Activated CD4-positive, CD25-positive, alpha-beta regulatory T cell treated with anti-CD3 and anti-CD28 coated beads, Interleukin-2, amount 50 U/mL, for 24 hours (primary cell): Measurements from ENCODE around the gene CNTNAP4.

Experiments used
- ATAC-seq, 2 donors: fragments of 150-1000 bp; cut with Tn5 transposase; one replicate each; pipeline ENCODE4 v1.10.0; 2021; ENCODE audit warnings: mild to moderate bottlenecking in 1 of 2, moderate library complexity in 1 of 2

Gene CNTNAP4

DNA sequence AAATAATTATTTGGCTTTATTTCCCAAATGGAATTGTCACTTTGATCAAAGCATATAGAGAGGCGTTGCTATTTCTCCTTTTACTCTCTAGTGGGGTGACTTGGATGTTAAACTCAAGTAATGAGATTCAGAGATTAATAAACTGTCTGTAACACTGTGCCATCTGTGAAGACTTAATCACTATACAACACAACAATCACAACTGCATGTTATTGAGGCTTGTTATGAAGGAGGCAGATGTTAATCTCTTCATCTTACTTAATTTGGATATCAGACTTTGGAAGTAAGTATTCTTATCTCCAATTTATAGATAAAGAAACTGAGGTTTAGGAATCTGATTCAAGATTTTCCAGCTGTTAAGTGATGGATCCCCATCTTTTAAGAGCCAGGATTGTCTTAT lies 132.5 kb downstream of the CNTNAP4 start:
- no peak for ATAC-seq

DNA sequence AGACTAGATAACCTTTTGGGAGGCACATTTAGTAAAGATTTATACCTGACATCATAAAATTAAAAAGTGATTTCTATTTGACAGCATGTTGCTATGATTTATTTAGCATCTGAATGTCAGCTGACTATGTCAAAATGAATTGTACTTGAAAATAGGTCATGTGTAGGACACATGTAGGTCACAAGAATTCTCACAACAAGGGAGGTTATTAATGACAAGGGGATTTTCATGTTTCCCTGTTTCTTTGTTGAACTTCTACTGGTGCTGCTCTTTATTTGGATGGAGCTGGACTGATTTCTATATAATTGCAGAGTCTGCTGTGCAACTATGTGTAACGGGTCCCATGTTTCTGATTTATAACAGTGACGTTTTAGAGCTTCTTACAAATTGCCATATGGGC lies 144.4 kb downstream of the CNTNAP4 start:
- ATAC-seq = no peak

DNA sequence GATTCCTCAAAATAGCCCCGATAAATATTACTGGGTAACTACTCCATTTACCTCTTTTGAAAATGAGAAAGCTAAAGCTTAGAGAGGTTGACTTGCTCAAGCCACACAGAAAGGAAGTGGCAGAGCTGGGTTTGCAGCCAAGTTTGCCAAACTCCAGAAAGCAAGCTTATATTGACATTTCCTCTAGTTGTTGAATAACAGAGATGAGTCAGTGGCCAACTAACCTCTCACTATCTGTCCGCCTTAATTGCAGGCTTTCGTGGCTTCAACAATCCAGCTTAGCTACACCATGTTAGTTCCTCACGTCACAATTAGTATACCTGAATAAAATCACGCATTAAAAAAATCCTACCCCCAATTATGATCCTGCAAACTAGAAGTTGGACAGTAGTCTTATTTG lies 151.7 kb downstream of the CNTNAP4 start:
- ATAC-seq = no peak

DNA sequence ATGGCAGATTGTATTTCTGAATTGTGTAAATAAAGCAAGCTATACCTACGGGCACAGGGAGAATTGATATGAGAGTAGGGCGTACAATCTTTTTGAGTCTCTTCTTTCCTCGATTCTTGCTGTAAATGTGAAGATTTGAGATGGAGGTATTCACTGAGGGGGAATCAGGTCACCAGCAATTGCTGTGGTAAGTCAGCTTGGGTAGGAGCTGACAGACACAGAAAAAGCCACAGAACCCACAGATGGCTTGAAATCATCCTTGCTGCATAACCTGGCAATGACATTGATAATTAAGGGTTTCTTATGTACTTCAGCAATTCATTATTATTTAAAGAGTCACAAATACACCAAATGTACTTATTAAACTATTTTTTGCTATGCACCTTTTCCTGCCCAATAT lies 164.2 kb downstream of the CNTNAP4 start:
- no peak for ATAC-seq

DNA sequence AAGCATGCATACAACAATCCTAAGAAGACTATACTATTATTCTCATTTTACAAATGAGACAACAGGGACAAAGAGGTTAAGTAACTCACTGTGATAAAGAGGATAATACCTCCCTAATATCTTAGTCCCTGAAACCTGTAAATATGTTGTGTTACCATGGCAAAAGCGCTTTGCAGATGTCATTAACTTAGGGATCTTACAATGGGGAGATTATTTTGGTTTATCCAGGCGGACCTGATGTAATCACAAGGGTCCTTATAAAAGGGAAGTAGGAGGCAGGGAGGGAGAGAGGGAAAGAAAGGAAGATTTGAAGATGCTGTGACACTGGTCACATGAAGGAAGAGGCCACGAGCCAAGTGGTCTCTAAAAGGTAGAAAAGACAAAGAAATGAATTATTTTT lies 164.7 kb downstream of the CNTNAP4 start:
- ATAC-seq = no peak

DNA sequence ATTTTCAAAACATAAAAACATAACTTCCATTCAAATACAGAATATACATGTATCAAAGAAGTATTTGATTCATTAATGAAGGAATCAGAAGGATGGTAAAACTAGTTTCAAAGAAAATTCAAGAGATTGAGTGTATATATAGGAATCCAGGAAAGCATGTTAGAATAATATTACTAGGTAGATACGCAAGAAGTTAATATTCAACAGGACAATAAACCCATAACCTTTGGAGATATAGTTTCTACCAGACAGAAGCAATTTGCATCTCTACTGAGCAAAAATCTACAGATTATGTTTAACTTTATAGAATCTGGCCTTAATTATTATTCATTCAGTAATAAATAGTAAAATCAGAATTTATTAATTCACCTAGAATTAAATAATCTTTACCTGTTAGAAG lies 166.8 kb downstream of the CNTNAP4 start:
- no peak for ATAC-seq

DNA sequence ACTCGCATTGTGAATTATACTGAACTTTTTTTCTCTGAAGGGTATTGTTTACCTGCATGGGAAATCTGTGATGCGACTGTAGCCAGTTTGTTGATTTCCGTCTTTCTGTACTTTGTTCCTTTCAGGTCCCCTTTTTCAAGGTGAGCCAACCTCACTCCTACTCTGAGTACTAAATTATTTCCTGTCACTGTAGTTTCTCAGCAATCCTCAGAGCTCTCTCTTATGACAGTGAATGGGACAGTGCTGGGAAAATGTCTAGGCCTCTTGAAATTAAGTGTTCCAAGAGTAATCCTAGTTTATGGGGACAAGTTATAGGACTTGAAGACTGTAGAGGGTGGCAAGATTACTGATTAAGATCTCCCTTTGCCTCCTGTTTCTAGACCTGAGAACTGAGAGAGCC lies 167.6 kb downstream of the CNTNAP4 start:
- ATAC-seq = no peak

DNA sequence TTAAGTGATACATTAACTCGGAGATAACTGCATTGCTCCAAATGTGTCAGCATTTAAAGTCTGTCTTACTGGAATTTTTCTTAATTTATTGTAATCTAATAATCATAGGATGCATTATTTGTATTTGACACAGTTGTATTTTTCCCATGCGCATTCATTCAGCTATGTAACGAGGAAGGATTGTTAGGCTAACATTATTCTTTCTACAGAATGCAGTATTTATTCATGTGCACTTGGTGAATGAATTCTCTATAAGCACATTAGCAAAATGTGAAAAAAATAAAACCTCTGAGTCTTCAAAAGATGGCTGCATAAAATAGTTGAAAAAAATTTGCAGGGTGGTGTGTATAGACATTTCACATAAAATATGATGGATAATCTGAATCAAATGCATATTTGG lies 168.6 kb downstream of the CNTNAP4 start:
- no peak for ATAC-seq

DNA sequence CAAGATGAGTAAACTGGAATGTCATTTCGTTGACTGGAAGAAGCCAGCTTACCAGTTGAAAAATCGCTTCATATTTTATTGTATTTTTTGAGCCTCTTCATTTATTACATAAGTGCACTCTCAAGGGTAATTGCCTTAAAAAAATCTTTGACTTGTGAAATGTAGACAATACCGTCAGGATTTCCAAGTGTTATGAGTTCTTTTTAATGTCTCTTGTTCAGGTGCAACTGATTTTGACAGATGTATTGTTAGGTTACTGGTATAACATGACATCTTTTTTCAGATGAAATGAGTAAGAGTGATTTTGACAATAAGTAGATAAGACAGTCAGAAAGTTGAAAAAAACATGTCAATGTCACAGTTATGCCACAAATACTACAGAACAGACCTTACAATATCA lies 169.1 kb downstream of the CNTNAP4 start:
- no peak for ATAC-seq

DNA sequence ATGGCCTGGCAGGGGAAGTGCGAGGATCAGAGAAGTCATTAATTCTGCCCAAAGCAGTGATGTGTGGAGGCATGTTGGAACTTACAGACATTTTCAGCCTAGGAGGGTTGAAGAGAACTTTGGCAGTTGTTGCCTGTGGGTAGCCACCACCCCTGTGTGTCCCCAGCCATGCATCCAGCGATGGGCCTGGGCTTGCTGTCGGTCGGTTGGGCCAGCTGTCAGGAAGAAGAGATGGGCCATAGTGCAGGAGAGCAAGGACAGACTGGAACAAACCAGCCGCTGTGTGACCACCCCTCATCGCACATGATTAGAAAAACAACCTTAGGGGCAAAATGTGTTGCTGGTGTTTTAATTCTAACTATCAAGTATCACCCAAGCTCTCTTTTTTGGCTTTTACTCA lies 173.7 kb downstream of the CNTNAP4 start:
- no peak for ATAC-seq

DNA sequence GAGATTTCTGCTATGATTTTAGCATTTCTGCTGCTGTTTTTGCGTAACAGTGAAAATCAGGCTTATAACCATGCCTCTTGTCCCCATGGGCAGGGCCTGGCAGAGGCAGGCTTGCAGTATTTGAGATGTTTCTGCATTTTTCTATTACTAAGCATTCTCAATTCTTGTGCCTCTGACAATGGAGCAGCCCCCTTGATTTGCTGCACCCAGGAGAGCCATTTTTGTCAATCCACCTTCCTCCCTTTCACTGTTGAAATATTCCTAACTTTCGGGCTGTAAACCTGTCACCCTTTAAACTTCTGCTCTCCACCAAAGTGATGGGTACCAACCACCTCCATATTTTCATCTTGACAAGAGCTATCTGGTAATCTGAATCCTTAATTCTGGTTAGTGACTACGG lies 178.1 kb downstream of the CNTNAP4 start:
- ATAC-seq = no peak

DNA sequence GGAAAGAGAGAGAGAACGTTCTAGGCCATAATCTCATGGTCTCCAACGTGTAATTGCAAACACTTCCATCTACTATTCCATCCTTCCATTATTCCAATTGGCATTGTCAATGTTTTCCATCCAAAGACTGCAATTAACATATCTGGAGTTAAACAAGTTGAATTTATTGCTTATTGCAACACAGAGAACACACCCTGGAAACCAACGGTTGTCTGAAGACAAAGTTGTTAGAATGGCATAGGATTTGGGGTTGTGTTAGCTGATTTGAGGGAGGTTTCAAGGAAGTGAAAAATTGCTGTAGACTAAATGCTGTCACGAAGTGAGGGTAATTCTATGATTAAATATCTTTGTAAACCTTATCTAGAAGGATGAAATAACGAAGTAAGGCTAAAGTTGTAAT lies 178.8 kb downstream of the CNTNAP4 start:
- no peak for ATAC-seq

DNA sequence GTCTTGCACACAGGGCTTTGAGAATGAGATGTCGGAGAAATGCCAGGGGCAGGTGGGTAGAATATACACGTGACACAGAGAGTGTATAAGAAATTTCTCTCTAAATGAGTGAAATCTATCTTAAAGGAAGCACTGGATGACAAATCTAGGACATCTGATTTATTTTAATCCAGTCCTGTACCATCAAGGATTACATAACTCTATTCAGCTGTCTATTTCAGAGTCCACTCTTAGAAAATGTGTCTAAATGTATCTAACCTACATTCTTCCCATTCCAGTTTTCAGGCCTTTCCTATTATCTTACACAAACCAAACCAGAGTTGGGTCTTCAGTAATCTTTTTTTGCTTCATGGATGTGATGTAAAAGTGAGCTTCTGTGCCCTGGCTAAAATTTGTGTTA lies 181.9 kb downstream of the CNTNAP4 start:
- ATAC-seq = no peak

DNA sequence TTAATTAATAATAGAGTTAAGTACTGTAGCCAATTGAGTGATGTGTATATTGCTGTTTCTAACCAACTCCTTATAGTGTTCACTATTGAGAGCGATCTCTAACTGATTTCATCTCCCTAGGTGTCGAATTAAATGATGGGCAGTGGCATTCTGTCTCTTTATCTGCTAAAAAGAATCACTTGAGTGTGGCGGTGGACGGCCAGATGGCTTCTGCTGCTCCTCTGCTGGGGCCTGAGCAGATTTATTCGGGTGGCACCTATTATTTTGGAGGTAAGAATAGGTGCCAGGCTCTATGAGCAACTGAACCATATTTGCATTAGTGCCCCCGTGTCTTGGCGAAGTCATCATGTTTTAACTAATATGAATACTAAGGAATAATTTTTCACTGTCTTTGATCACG lies 184.6 kb downstream of the CNTNAP4 start:
- no peak for ATAC-seq

DNA sequence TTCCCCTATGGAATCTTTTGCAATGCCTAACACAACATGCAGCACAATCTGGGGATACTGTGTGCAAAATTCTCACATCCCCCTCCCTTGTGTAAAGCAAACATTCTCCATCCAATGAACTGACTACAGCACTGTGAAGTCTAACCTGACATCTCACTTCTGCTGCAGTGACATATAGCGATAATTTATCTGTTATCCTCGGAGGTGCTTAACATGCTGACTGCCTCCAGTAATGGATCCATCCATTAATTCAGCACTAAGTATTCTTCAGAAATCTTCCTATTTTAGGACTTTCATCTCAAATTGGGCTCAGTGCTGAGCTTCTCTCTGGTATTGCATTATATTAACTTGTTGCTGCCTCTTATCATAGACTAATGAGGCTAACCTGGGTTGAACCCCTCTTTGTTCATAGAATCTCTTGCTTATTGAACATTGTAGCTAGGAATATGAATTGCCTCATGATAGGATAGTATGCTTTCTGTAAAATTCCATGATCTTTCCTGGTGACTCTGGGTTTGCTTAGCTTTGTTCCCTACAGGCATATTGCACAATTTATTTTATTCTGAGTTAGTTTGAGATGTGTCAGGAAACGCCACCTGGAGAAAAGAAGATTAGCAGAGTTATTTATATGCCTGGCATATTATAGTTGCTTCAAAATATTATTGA lies 187.9 kb downstream of the CNTNAP4 start:
- ATAC-seq = no peak

DNA sequence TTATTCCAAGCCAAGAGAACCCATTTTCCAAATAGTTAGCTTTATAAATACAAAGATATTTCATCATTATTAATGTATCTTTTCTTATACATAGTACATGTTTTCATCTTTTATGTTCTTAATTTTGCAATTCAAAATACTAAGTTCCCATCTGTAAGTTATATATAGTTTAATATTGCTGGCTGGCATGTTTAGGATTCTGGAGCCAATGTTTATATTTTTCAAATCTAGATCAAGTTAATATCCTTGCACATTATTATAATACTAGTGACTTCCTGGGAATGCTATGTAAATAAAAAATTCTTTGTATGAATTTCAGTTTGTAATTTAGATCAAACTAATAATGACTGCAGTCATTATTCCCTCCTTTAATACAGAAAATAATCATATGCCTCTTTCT lies 189.7 kb downstream of the CNTNAP4 start:
- no peak for ATAC-seq

DNA sequence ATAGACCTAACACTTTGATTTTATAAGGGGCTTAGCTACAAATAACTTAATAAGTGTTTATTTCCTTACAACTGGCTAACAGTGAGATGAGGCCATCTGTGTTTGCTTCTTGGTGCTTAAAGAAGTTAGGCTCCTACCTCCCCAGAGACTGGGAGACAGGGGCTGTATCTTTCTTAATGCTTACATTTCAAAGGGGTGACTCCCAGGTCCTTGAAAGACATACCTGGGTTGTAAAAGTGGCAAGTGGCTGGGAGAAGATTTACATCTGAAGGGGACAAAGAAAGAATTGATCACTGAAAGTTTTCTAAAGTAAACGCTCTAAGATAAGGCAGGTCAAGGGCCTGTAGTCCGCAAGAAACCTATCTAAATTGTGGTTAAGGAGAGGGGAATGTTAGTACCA lies 196.8 kb downstream of the CNTNAP4 start:
- ATAC-seq = no peak

DNA sequence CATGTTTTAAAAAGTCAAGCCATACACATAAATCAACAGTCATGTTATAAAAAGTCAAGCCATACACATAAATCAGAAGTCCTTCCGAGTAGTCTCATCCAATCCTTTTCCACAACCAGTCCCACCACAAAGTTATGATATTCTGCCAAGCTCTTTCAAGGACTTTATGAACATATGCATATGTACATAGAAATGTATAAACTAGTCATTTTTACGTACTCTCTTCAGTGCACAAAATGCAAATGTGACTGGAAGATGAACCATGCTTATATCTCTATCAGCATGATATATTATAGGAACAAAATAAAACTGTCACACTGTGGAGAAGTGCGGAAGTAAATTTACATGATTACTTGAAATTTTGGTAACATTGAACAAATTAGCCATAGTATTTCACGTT lies 200.9 kb downstream of the CNTNAP4 start:
- no peak for ATAC-seq

DNA sequence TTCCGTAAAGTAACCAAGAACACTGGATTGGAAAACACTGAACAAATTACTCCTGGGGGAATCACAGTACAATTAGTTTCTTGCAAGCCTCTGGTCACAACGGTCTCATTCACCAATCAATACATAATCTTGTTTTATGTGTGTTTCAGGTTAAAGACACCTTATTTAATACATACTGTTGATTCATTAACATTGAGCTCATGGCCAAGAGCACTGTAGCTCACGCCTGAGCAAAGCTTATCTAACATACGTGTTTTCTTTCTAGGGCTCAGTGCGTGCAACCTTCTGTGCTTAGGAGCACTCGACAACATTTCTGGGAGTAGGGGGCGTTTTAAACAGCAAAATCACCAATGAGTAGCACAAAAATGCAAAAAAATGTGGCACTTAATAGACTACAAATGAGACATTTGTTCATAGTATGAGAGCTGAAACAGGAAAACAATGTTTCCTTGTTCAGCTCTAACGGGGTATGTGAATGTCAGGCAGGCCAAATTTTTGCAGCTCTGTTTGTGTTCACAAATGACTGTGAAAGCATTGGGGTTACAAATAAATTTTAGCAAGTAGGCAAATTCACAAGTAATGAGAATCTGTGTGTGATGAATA lies 206.2 kb downstream of the CNTNAP4 start:
- ATAC-seq = no peak

DNA sequence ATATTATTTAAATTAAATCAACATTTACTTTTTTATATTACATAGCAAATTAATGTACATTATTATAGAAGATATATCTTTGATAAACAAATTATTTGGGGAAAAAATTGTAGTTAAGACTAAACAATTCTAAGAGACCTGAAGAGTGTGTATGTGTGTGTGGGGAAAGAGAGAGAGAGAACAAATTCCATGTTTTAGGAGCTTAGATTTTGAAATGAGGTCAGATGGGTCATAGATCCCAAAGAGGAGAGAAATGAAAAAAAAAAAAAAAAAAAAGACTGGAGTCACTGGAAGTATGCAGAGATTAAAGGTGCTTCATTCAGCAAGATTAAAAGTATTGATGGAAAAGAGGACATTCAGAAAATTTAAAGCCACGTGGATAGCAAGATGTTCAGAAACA lies 206.8 kb downstream of the CNTNAP4 start:
- ATAC-seq = no peak

DNA sequence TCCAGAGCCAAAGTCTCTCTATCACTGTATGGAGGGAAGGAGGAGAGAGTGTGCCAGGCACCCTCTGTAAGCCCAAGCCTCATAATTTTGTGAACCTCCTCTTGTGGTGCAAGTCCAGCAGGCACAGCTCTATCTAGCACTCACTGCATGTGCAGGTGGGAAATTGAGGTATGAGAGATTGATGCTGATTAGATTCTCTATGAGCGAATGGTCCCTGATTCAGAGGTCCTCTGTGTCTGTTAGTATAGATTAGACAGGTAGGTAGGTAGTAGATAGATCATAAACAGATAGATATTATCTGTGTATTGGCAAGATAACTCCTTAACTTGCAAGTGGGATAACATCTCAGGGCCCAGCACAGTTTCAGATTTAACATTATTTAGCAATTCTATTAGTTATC lies 209.5 kb downstream of the CNTNAP4 start:
- no peak for ATAC-seq

DNA sequence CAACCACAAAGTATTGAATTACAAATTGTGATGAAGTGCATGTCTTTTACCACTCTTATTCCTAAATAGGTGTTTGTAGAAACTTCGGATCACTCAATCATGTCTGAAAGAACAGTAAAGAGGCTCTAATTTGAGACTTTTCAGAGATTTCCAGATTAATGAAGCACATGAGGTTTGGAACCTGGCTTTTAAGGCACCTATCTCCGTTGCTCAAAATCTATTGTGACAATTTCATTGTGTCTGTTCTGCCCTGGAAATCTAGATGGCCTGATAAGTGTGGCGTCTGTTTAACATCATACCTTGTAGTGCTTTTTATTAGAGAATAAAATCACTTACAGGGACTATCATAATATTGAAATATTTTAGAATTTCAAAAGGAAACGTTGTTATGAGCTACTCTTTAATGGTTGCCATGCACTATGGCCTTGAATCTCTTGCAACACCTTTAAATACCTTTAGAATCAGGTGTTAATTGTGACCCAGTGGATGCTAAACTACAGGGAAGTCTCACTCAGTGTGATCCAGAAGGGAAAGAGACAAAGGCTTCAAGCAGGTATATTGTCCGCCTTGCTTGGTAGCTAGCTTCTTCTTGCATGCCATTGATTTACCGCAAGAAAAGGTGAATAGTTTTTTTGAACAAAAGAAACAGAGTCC lies 210.3 kb downstream of the CNTNAP4 start:
- no peak for ATAC-seq

DNA sequence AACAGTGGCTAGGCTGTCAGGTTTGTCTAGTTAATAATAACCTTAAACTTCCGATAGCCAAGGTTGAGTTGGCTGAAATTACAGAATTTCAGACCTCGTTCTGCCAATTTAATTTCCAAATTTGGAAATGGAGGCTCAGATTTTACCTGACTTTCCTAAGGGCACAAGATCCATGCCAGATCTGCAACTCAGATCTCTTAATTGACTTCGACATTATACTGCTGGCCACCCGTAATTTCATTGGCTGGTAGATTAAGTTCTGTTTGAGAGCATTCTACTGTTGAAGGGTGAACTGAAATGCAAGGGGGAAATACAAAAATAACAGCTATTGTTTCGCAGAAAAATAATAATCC lies 210.8 kb downstream of the CNTNAP4 start:
- ATAC-seq = no peak

DNA sequence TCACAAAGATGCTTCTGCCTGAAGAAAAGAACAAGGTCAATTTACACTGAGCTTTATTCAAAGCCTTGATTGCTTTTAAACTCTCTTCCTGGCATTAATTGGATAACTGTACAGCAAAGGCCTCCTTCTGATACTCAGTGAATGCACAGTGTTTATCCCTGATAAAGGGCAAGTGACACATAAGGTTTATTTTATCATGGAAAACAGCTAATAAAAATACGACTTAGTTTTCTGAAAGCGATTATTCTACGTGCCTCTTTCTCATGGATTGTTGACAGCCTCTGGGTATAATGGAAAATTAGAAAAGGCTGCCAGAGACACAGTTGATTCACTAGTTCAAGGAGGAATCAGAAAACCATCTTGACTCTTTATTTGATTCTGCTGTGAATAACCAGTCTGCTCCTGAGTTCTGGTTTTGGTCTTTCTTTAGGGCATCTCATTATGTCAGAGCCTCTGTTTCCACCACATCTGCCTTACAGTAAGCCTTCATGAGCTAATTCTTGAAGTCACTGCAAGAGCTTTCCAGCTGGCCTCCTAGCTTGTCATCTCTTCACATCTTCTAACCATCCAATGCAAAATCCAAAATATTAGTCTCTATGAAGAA lies 212.9 kb downstream of the CNTNAP4 start:
- no peak for ATAC-seq
